Suprapubic skin (tissue), 4 donors: ENCODE measurements around the gene EXOC7. TPM values are rescaled to one million over a fixed set of nuclear protein-coding genes. Genes with fewer than 3 reads are reported as not detected.
"Not testable (repeated sequence)": the region's sequence is repeated elsewhere in the genome, so short reads cannot be mapped to it uniquely, and the experiment has no call there.

Source experiments
- DNase-seq, 2 donors: peaks; one replicate each; pipeline ENCODE4 v3.0.0-alpha.2; 2019; ENCODE audit warnings: low spot score in 2 of 2
- H3K27ac ChIP-seq: fragments of 200-600 bp; sonication (generic); one replicate; pipeline ENCODE4 v1.5.1; 2019
- H3K27me3 ChIP-seq: fragments of 200-600 bp; sonication (generic); one replicate; pipeline ENCODE4 v1.5.1; 2019
- H3K36me3 ChIP-seq: fragments of 200-600 bp; sonication (generic); one replicate; pipeline ENCODE4 v1.5.1; 2019
- H3K4me1 ChIP-seq: fragments of 200-600 bp; sonication (generic); one replicate; pipeline ENCODE4 v1.5.1; 2019
- H3K4me3 ChIP-seq: fragments of 200-600 bp; sonication (generic); one replicate; pipeline ENCODE4 v1.5.1; 2019; ENCODE audit warnings: mild to moderate bottlenecking
- H3K9me3 ChIP-seq: fragments of 200-600 bp; sonication (generic); one replicate; pipeline ENCODE4 v1.5.1; 2019
- EP300 ChIP-seq: sonication (generic); formaldehyde crosslinking; IDR thresholded peaks from one replicate; pipeline ENCODE4 v1.6.1; 2017; ENCODE audit warnings: antibody characterized with exemption
- POLR2A ChIP-seq, 2 donors: fragments of 450-650 bp; IDR thresholded peaks; one replicate each; pipeline ENCODE4 v1.6.1; 2017; ENCODE audit warnings: antibody characterized with exemption in 2 of 2, mild to moderate bottlenecking in 2 of 2, moderate library complexity in 2 of 2
- POLR2AphosphoS5 ChIP-seq, 3 donors: sonication (generic); formaldehyde crosslinking; IDR thresholded peaks; one replicate each; pipeline ENCODE4 v1.6.1; 2017; ENCODE audit warnings: antibody characterized with exemption in 3 of 3
- WGBS: methylation state at CpG from one replicate; pipeline ENCODE4 v1.1.5; 2018; 5-methylcytosine and 5-hydroxymethylcytosine counted together
- total RNA-seq, 4 donors: library from RNA; depleted of rRNA; stranded (reverse); fragments of >200 nt; gene quantifications; one replicate each; pipeline ENCODE4 v1.1.0, GENCODE V29; 2016
- TF ChIP-seq, protein P1 (sequence below), 2 donors: fragments of 200-600 bp in 1 of 2; fragments of 450-650 bp in 1 of 2; sonication (generic) in 1 of 2; IDR thresholded peaks; one replicate each; pipeline ENCODE4 v1.5.1; 2016 to 2019; ENCODE audit warnings: antibody characterized with exemption in 2 of 2, mild to moderate bottlenecking in 1 of 2, moderate library complexity in 1 of 2

The EXOC7 gene
- total RNA-seq, 4 donors from 2014 or later: 67.4 to 108 (median 78.6) TPM

DNA sequence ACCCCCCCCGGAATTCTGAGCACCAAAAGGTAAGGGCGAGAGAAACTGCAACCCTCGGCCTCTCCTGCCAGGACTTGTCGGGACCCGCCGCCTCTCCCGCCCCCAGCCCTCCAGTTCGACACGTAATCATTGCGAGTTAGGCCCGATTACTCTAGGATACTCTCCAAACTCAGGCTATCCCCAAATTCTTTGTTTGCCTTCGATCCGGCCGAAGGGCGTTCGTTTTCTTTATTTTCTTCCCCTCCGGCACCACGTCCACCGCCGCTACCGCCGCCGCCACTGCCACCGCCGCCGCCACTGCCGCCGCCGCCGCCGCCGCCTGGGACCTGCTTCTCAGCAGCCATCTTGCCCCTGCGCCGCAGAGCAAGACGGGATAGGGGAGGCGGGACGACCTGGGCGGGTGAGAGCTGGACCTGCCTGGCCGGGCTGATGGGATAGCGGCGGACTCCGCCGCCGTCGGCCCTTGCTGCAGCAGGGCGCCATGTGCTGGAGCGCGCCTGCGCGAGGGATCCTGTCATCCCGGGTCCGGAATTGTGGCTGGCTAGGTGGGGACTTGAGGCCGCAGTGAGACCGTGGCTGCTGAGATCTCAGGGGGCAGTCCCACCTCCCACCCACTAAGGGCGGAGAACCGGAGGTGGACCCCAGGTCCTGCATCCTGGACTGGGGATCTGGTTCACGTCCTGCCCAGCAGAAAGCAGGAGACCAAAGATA, 31.3 kb downstream of the EXOC7 start, which contains the start of gene SRP68:
SRP68 (minus strand) TSS at position 370 of the 711 bp plus-strand sequence; CDS start at position 344, 26 bp downstream.
- H3K4me3 ChIP-seq: peak within 1 kb of the TSS; percentile 85
- H3K36me3 ChIP-seq: peaks cover 18% of the 10 kb centered on the region
- WGBS: 0% methylated on average over 35 of the region's 57 CpGs
- TF ChIP-seq POLR2A (IDR thresholded peaks at IDR 0.05) (peak in 1 of 2 donors; percentile 62), POLR2AphosphoS5 (IDR thresholded peaks at IDR 0.05) (peak in 1 of 3 donors; percentile 45)
- TF ChIP-seq, protein P1, sequence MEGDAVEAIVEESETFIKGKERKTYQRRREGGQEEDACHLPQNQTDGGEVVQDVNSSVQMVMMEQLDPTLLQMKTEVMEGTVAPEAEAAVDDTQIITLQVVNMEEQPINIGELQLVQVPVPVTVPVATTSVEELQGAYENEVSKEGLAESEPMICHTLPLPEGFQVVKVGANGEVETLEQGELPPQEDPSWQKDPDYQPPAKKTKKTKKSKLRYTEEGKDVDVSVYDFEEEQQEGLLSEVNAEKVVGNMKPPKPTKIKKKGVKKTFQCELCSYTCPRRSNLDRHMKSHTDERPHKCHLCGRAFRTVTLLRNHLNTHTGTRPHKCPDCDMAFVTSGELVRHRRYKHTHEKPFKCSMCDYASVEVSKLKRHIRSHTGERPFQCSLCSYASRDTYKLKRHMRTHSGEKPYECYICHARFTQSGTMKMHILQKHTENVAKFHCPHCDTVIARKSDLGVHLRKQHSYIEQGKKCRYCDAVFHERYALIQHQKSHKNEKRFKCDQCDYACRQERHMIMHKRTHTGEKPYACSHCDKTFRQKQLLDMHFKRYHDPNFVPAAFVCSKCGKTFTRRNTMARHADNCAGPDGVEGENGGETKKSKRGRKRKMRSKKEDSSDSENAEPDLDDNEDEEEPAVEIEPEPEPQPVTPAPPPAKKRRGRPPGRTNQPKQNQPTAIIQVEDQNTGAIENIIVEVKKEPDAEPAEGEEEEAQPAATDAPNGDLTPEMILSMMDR (IDR thresholded peaks at IDR 0.05): no peak
- DNase-seq: peak; percentile 94 to 96
- no peaks in the 10 kb centered on the region for H3K9me3 ChIP-seq
- peak within 1 kb of the TSS; percentile 76 for H3K27ac ChIP-seq
- peaks cover 62% of the 10 kb centered on the region for H3K4me1 ChIP-seq
- H3K27me3 ChIP-seq: peaks cover 40% of the 10 kb centered on the region

DNA sequence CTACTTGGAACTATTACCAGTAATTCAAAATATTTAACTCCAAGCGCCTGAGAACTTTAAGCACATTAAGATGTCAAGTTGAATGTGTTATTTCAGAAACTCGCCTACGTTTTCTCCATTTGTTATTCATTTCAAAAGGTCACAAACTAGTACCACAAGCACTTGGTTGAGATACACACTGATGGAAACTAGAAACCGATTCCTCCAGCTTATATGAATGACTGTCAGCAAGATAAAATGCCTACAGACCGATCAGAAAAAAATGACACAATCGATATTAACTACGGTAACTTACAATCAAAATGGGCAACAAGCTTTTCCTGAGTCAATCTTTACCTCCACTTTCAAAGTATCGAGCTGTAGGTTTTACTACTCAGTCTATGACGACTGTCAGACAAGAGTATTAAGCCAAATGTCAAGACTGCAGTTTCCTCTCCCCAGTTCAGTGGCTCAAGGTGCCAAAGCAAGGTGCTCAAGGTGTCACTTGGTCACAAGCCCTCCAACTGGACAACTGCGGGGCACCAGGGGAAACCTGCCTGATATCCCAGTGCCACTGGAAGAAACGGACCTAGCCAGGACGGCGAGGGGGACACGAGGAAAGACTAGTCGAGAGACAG, 31.9 kb downstream of the EXOC7 start:
- Histone ChIP-seq H3K36me3 (peaks cover 25% of the 10 kb centered on the region), H3K27me3 (peaks cover 33% of the 10 kb centered on the region), H3K4me3 (peak overlapping the region; percentile 85), H3K27ac (peak overlapping the region; percentile 76), H3K4me1 (peaks cover 55% of the 10 kb centered on the region), H3K9me3 (no peaks in the 10 kb centered on the region)
- TF ChIP-seq POLR2AphosphoS5 (IDR thresholded peaks at IDR 0.05) (no peak), EP300 (no peak), POLR2A (IDR thresholded peaks at IDR 0.05) (no peak)
- TF ChIP-seq, protein P1 (IDR thresholded peaks at IDR 0.05): no peak
- no peak for DNase-seq
- 6% methylated on average over 15 of the region's 15 CpGs for WGBS

DNA sequence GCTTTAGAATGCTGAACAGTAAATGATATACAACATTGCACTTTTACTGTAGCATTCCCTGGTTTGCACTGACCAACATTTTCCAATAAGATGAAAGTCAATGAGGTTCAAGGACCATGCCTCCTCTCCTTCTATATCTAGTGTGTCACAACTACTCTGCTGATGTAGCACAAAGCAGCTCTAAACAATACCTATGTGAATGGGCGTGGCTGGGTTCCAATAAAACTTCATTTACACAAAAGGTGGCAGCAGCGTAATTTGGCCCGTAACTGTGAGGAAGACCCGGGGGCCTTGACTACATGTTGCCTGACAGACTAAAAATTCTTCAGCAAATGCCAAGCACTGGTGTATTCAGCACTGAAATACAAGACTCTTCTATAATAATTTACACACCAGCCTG, 37.8 kb downstream of the EXOC7 start:
- no peak for DNase-seq
- WGBS: 87% methylated on average over 4 of the region's 4 CpGs
- H3K4me3 ChIP-seq: no peak overlapping the region
- H3K27me3 ChIP-seq: no peaks in the 10 kb centered on the region
- H3K27ac ChIP-seq: no peak overlapping the region
- H3K36me3 ChIP-seq: peaks cover 78% of the 10 kb centered on the region
- no peaks in the 10 kb centered on the region for H3K9me3 ChIP-seq
- no peak for TF ChIP-seq POLR2AphosphoS5 (IDR thresholded peaks at IDR 0.05)
- no peak for TF ChIP-seq EP300
- TF ChIP-seq, protein P1 (IDR thresholded peaks at IDR 0.05): no peak
- TF ChIP-seq POLR2A (IDR thresholded peaks at IDR 0.05): no peak
- H3K4me1 ChIP-seq: peaks cover 12% of the 10 kb centered on the region

DNA sequence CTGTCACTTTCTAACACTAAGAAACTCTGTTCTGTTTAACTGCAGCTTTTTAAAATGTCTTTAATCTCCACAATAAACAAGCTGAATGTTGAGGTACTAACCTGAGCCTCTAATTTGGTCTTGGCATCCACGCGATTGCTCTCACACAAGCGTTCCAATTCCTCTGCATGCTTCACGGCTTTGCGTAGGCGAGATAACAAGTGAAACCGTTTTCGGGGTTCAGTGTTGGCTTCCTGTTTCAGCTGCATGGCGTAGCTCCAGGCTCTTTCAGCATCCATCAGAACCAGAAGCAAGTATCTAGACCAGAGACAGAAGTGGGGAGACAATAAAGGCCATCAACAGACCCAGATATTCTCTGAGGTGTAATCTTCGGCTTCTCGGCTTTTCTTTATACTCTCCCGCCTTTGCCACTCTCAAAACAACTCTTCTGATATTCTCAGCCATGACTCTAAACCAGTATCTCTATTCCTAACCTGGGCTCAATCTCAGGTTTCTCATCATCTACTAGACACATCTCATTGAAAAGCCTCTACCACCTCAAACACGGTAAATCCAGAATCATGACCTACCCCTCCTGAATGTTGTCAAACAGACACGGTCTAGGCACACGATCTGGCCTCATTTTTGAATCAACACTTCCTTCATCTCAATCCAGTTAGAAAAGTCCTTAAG, 39.6 kb downstream of the EXOC7 start:
- Histone ChIP-seq H3K4me3 (no peak overlapping the region), H3K4me1 (no peaks in the 10 kb centered on the region), H3K27ac (no peak overlapping the region), H3K36me3 (peaks cover 90% of the 10 kb centered on the region), H3K27me3 (no peaks in the 10 kb centered on the region), H3K9me3 (no peaks in the 10 kb centered on the region)
- TF ChIP-seq POLR2A (IDR thresholded peaks at IDR 0.05) (no peak), POLR2AphosphoS5 (IDR thresholded peaks at IDR 0.05) (no peak), EP300 (no peak)
- TF ChIP-seq, protein P1 (IDR thresholded peaks at IDR 0.05): no peak
- DNase-seq: no peak
- 85% methylated on average over 15 of the region's 15 CpGs for WGBS

DNA sequence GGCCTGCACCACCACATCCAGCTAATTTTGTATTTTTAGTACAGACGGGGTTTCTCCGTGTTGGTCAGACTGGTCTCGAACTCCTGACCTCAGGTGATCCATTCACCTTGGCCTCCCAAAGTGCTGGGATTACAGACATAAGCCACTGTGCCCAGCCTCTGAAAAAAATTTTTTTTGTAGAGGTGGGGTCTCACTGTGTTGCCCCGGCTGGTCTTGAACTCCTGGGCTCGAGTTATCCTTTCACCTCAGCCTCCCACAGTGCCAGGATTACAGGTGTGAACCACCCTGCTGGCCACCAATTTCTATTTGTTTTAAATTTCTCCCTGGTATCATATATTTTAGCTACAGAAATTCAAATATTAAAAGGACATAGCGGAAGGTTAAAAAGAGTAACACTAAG, 45.3 kb downstream of the EXOC7 start:
- H3K9me3 ChIP-seq, DNase-seq, H3K27ac ChIP-seq, H3K27me3 ChIP-seq, H3K4me3 ChIP-seq: not testable (repeated sequence)
- Histone ChIP-seq H3K36me3 (peaks cover 89% of the 10 kb centered on the region), H3K4me1 (peaks cover 29% of the 10 kb centered on the region)
- 90% methylated on average over 6 of the region's 6 CpGs for WGBS
